ENCODE results near the gene ZBTB21. TPM values are rescaled to one million over a fixed set of nuclear protein-coding genes. Genes with fewer than 3 reads are reported as not detected.
"Not testable (repeated sequence)": the region's sequence is repeated elsewhere in the genome, so short reads cannot be mapped to it uniquely, and the experiment has no call there.

Gene ZBTB21
- polyA plus RNA-seq, 3 donors, result 1.9 to 11.0 (median 8.4) TPM

GRCh38 chr21:41962425-41962966 is 47.7 kb downstream of the ZBTB21 start:
- no peak overlapping the region for H3K27ac ChIP-seq (ENCODE audit: low read depth, low read length)
- WGBS, 3 donors, result 83 to 89% (median 87%) methylated on average over 11 of the region's 11 CpGs

- WGBS, 3 donors, result 55 to 65% (median 61%) methylated on average over 8 of the region's 8 CpGs
- H3K27ac ChIP-seq (ENCODE audit: low read depth, low read length), result no peak overlapping the region
Observed at GRCh38 chr21:41961753-41962152, 48.4 kb downstream of the ZBTB21 start.

DNA sequence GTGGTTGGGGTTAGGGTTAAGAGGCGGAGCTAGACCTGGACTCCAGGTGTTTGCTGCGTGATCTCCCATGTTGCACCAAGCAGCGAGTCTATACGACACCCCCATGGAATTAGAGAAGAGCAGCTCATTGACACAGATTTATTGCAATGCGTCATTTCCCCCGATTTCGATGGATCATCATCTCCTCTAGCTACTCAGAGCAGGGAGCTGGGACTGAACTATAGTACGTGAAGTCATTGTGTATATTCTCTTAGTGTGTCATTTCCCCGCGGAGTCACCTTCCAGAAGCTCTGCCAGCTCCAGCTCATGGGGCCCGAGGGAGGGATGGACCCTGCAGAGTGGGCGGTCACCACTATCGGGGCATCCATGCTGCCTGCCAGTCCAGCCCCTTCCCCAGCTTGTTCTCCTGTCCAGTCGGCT is 48.9 kb downstream of the ZBTB21 start:
- 65 to 78% (median 67%) methylated on average over 14 of the region's 14 CpGs for WGBS, 3 donors
- no peak overlapping the region for H3K27ac ChIP-seq (ENCODE audit: low read depth, low read length)

- no peak overlapping the region for H3K27ac ChIP-seq (ENCODE audit: low read depth, low read length)
- 83 to 97% (median 87%) methylated on average over 8 of the region's 8 CpGs for WGBS, 3 donors
Observed at GRCh38 chr21:41960386-41960785, 49.8 kb downstream of the ZBTB21 start.

DNA sequence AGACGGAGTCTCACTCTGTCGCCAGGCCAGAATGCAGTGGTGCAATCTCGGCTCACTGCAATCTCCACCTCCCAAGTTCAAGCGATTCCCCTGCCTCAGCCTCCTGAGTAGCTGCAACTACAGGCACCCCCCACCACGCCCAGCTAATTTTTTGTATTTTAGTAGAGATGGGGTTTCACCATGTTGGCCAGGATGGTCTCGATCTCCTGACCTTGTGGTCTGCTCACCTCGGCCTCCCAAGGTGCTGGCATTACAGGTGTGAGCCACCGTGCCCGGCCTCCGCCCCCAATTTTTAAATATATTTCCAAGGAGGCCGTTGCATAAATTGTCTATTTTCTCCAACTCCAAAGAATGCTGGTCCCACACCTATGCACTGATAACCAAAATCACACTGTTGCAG is 50.5 kb downstream of the ZBTB21 start:
- 92 to 93% (median 92%) methylated on average over 11 of the region's 11 CpGs for WGBS, 3 donors
- H3K27ac ChIP-seq (ENCODE audit: low read depth, low read length), result not testable (repeated sequence)

DNA sequence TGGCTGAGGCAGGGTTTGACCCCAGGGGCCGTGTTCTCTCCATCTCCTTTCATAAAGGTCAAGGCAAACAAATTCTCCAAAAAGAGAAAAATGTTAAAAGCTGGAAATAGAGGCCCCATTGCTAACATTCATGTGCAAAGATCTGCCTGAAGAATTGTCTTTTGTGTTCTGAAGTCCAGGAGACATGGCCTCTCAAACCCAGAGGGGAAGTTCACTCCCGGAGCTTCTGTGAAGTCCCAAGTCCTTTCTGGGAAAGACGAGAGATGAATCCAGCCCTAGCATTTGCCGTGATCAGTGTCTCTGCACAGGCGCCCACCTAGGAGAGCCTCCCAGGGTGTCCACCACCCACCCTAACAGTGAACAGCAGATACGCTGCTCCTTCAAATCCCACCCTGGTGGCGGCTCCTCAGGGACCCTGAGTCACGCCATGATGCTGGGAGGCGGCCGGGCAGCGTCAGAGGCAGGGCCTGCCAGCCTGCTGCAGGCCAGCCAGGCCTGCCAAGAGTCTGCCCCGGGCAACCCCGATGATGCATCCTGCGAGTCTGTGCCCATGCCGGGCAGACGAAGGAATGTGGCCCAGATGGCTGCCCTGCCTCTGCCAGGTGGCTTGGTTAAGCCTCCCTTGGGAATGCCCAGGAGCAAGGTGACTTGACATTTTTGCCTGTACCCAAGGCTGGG is 51.1 kb downstream of the ZBTB21 start:
- 82 to 89% (median 87%) methylated on average over 16 of the region's 16 CpGs for WGBS, 3 donors

GRCh38 chr21:41957991-41958766 is 52.0 kb downstream of the ZBTB21 start:
- no peak overlapping the region for H3K27ac ChIP-seq (ENCODE audit: low read depth, low read length)
- WGBS, 3 donors, result 41 to 48% (median 43%) methylated on average over 24 of the region's 24 CpGs

More for the DNA sequence above, 51.1 kb downstream of the ZBTB21 start:
- no peak overlapping the region for H3K27ac ChIP-seq (ENCODE audit: low read depth, low read length)

- WGBS, 3 donors, result 58 to 71% (median 64%) methylated on average over 9 of the region's 9 CpGs
- H3K27ac ChIP-seq (ENCODE audit: low read depth, low read length), result no peak overlapping the region
Observed at GRCh38 chr21:41956926-41957729, 53.0 kb downstream of the ZBTB21 start.

DNA sequence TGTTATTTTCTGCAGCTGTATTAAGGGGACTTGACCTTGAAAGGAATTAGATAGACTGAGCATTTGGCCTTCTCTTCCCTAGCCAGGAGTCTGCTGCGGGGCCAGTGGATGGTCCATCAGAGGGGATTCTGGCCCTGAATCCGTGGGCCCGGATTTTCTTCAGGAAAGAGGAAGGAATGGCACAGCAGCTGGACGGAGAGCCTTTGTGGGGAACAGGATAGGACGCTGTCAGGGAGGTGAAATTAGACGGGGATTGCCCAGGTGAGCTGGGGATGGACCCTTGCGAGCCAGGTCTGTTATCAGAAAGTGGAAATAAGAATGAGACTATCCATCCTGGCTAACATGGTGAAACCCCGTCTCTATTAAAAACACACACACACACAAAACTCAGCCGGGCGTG is 54.6 kb downstream of the ZBTB21 start:
- H3K27ac ChIP-seq (ENCODE audit: low read depth, low read length), result no peak overlapping the region
- 91 to 92% (median 91%) methylated on average over 10 of the region's 10 CpGs for whole genome bisulfite sequencing, 3 donors

DNA sequence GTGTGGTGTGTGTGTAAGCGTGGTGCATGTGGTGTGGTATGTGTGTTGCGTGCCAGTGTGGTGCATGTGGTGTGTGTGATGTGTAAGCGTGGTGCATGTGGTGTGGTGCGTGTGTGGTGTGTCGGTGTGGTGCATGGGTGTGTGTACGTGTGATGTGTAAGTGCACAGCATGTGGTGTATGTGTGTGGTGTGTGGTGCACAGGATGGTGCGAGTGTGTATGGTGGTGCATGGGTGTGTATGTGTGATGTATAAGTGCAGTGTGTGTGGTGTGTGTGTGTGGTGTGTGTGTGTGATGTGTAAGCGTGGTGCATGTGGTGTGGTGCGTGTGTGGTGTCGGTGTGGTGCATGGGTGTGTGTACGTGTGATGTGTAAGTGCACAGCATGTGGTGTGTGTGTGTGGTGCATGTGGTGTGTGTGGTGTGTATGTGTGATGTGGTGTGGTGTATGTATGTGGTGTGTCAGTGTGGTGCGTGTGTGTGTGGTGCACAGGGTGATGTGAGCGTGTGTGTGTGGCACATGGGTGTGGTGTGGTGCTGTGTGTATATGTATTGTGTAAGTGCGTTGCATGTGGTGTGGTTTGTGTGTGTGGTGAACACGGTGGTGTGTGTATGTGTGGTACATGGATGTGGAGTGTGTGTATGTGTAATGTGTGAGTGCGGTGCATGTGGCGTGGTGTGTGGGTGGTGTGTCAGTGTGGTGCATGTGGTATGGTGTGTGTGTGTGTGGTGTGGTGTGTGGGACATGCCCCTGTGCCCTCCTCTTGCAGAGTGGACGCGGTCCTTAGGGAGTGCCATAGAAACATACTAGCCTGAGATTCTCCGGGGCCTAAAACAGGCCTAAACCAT is 55.3 kb downstream of the ZBTB21 start:
- 93 to 96% (median 94%) methylated on average over 20 of the region's 20 CpGs for WGBS, 3 donors
- H3K27ac ChIP-seq (ENCODE audit: low read depth, low read length), result no peak overlapping the region

GRCh38 chr21:41953831-41954653 is 56.1 kb downstream of the ZBTB21 start, which contains the start of gene C2CD2:
Gene C2CD2, minus strand, starts transcription at chr21:41954018. Its CDS starts 370 bp downstream, at chr21:41953648.
- no peak within 1 kb of the TSS for H3K27ac ChIP-seq (ENCODE audit: low read depth, low read length)
- 4 to 20% (median 6%) methylated on average over 27 to 75 of the region's 85 CpGs for WGBS, 3 donors

- 1% methylated on average over 54 to 67 of the region's 67 CpGs for WGBS, 3 donors
- no peak overlapping the region for H3K27ac ChIP-seq (ENCODE audit: low read depth, low read length)
Observed at GRCh38 chr21:41953249-41953830, 56.8 kb downstream of the ZBTB21 start.

DNA sequence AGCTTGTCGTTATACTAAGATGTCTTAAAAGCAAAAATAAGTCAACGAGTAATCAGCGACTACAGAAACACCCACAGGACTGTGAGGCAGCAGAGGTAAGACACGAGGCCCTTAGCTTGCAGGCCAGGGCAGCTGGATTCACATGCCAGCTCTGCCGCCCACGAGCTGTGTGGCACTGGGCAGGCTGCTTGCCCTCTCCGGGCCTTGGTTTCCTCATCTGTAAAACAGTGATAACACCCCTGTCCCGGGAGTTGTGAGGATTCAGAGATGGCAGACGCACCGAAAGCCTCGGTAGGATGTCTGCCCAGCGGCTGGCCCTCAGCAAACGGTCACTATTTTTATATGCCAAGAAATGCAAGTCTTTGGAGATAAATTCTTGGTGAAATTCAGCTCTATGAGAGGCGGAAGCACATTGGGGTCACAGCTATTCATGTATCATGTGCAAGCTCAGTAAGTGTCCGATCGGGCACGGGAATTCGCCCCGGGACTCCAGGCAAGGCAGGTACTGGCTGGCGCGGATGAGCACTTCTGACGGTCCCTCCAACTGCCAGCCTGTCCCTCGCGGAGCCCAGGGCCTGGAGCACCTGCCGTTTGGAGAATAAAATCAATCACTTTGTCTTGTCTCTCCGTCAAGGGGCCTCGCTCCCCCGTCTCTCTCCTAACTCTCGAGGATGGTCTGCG is 57.5 kb downstream of the ZBTB21 start:
- H3K27ac ChIP-seq (ENCODE audit: low read depth, low read length), result no peak overlapping the region
- 21 to 53% (median 24%) methylated on average over 30 of the region's 30 CpGs for WGBS, 3 donors

DNA sequence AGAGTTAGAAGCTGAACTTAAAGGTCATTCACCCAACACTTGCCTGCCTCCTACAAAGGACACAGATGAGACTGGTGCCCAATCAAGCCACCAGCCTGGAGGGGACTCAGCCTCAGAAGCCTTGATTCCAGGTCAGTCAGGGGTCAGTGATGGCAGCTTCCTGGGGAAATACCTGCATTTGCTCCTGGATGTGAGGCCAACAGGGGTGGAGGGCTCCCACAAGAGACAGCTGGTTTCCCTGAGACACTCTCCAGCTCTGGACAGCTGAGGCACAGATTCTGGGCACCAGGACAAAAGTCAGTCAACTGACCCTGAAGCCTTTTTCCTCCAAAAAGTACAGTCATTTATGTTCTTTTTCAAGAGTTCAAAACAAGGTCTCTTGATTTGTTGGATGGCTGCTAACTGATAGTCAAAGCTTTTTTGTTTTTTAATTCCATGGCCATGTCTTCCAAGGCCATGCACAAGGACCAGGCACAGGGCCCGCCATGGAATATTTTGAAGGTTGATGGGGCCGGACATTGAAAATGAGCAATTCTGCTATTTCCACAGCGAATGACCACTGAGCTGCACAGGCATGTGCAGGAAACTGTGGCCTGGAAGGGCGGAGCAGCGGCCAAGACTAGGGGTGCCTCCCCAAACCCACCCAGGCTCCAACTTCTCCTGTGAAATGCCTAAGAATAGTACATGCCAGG is 58.1 kb downstream of the ZBTB21 start:
- 72 to 94% (median 73%) methylated on average over 5 of the region's 5 CpGs for WGBS, 3 donors
- H3K27ac ChIP-seq (ENCODE audit: low read depth, low read length), result no peak overlapping the region

DNA sequence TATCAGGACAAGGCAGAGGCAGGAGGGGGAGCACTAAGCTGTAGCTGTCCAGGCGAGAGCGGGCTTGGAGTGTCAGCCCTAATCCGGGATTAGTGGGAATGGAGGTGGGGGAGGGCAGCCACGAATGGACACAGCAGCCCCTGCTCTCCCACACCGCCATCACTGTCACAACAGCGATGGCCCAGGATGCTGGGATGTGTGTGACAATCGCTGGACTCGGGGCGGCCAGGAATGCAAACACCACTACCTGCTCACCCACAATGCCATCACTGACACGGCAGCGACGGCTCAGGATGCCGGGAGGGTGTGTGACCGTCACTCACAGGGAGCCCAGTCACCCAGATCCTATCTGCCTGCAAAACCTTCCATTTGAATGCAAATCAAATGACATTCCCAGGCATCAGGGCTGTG is 59.2 kb downstream of the ZBTB21 start:
- 88 to 91% (median 90%) methylated on average over 14 of the region's 14 CpGs for WGBS, 3 donors
- H3K27ac ChIP-seq (ENCODE audit: low read depth, low read length), result no peak overlapping the region

DNA sequence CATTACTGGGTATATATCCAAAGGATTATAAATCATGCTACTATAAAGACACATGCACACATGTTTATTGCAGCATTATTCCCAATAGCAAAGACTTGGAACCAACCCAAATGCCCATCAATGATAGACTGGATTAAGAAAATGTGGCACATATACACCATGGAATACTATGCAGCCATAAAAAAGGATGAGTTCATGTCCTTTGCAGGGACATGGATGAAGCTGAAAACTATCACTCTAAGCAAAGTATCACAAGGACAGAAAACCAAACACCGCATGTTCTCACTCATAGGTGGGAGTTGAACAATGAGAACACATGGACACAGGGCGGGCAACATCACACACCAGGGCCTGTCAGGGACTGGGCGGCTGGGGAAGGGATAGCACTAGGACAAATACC is 60.5 kb downstream of the ZBTB21 start:
- not testable (repeated sequence) for H3K27ac ChIP-seq (ENCODE audit: low read depth, low read length)
- 97 to 100% (median 99%) methylated on average over 3 of the region's 3 CpGs for WGBS, 3 donors

Measured in adipose tissue (tissue), 3 donors.